Measurements from ENCODE around the gene SH3BGR. TPM values are rescaled to one million over a fixed set of nuclear protein-coding genes. Genes with fewer than 3 reads are reported as not detected.

SH3BGR gene
- total and polyA plus RNA-seq, 2 donors (not counting 1 experiment from before 2014, with no cell fraction given), result 1.8 to 6.8 TPM

DNA sequence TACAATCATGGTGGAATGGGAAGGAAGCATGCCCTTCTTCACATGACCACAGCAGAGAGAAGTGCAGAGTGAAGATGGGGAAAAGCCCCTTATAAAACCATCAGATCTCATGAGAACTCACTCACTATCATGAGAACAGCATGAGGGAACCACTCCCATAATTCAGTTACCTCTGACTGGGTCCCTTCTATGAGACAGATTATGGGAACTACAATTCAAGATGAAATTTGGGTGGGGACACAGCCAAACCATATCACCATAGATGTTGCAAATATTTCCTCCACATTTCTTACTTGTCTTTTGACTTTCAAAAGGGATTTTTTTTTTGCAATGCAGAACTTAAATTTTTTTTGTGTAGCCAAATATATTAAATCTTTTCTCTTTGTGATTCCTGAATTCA is 14.8 kb downstream of the SH3BGR start:
- DNase-seq (ENCODE audit: low read depth in 2 of 2), result no peak
- Histone ChIP-seq H3K4me3 (replicated peaks in 1 of 4; ENCODE audit: control extremely low read depth in 1 of 4, insufficient read depth in 1 of 4, low read depth in 3 of 4, low read length in 4 of 4) (no peak overlapping the region), H3K9me3 (ENCODE audit: control insufficient read depth, insufficient read depth, low read depth, low read length) (no peaks in the 10 kb centered on the region), H3K79me2 (ENCODE audit: control insufficient read depth, insufficient read depth, low read length) (no peaks in the 10 kb centered on the region), H2AFZ (ENCODE audit: low read length) (no peak overlapping the region), H3K4me2 (ENCODE audit: extremely low read depth, insufficient read depth, low read length) (no peak overlapping the region), H3K4me1 (ENCODE audit: control insufficient read depth, extremely low read depth, insufficient read depth, low read length) (no peaks in the 10 kb centered on the region), H3K27me3 (ENCODE audit: control insufficient read depth, insufficient read depth, low read length) (no peaks in the 10 kb centered on the region), H3K27ac (ENCODE audit: insufficient read depth, low read length) (no peak overlapping the region), H3K36me3 (ENCODE audit: control insufficient read depth, insufficient read depth, low read length) (no peaks in the 10 kb centered on the region), H3K9ac (ENCODE audit: insufficient read depth, low read length) (no peak overlapping the region), H4K20me1 (ENCODE audit: control insufficient read depth, extremely low read depth, insufficient read depth, low read length) (no peaks in the 10 kb centered on the region)
- no peak for TF ChIP-seq EZH2 (IDR thresholded peaks at IDR 0.05; ENCODE audit: low read length, missing control alignments)
- TF ChIP-seq, protein P1, sequence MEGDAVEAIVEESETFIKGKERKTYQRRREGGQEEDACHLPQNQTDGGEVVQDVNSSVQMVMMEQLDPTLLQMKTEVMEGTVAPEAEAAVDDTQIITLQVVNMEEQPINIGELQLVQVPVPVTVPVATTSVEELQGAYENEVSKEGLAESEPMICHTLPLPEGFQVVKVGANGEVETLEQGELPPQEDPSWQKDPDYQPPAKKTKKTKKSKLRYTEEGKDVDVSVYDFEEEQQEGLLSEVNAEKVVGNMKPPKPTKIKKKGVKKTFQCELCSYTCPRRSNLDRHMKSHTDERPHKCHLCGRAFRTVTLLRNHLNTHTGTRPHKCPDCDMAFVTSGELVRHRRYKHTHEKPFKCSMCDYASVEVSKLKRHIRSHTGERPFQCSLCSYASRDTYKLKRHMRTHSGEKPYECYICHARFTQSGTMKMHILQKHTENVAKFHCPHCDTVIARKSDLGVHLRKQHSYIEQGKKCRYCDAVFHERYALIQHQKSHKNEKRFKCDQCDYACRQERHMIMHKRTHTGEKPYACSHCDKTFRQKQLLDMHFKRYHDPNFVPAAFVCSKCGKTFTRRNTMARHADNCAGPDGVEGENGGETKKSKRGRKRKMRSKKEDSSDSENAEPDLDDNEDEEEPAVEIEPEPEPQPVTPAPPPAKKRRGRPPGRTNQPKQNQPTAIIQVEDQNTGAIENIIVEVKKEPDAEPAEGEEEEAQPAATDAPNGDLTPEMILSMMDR (conservative IDR thresholded peaks at IDR 0.05 in 1 of 2, IDR thresholded peaks at IDR 0.05 in 1 of 2; ENCODE audit: low read depth in 1 of 2, low read length in 2 of 2), result no peak

DNA sequence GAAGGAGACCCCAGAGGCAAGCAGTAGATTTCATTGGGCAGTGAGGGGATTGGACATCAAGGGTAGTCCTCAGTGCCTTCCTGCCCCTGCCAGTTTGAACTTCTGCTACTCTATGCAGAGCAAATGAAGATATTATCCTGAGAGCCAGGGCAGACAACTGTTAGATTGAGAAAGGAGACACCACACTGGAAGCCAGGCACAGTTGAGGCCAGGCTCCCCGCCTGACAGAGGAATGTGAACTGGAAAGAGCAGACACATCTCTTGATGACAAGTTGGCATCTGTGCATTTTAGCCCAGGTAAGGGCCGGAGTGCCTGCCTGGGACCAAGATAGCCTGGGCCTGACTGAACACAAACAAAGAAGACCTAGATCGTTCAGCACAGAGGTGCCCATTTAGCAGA is 16.0 kb downstream of the SH3BGR start:
- no peaks in the 10 kb centered on the region for H3K4me1 ChIP-seq (ENCODE audit: control insufficient read depth, extremely low read depth, insufficient read depth, low read length)
- no peak overlapping the region for H3K4me3 ChIP-seq (replicated peaks in 1 of 4; ENCODE audit: control extremely low read depth in 1 of 4, insufficient read depth in 1 of 4, low read depth in 3 of 4, low read length in 4 of 4)
- no peaks in the 10 kb centered on the region for H3K27me3 ChIP-seq (ENCODE audit: control insufficient read depth, insufficient read depth, low read length)
- H3K9ac ChIP-seq (ENCODE audit: insufficient read depth, low read length), result no peak overlapping the region
- H3K79me2 ChIP-seq (ENCODE audit: control insufficient read depth, insufficient read depth, low read length), result no peaks in the 10 kb centered on the region
- H2AFZ ChIP-seq (ENCODE audit: low read length), result no peak overlapping the region
- no peaks in the 10 kb centered on the region for H3K9me3 ChIP-seq (ENCODE audit: control insufficient read depth, insufficient read depth, low read depth, low read length)
- H3K4me2 ChIP-seq (ENCODE audit: extremely low read depth, insufficient read depth, low read length), result no peak overlapping the region
- H3K36me3 ChIP-seq (ENCODE audit: control insufficient read depth, insufficient read depth, low read length), result no peaks in the 10 kb centered on the region
- no peak for TF ChIP-seq EZH2 (IDR thresholded peaks at IDR 0.05; ENCODE audit: low read length, missing control alignments)
- TF ChIP-seq, protein P1 (conservative IDR thresholded peaks at IDR 0.05 in 1 of 2, IDR thresholded peaks at IDR 0.05 in 1 of 2; ENCODE audit: low read depth in 1 of 2, low read length in 2 of 2), result no peak
- DNase-seq (ENCODE audit: low read depth in 2 of 2), result no peak
- no peak overlapping the region for H3K27ac ChIP-seq (ENCODE audit: insufficient read depth, low read length)
- H4K20me1 ChIP-seq (ENCODE audit: control insufficient read depth, extremely low read depth, insufficient read depth, low read length), result no peaks in the 10 kb centered on the region

DNA sequence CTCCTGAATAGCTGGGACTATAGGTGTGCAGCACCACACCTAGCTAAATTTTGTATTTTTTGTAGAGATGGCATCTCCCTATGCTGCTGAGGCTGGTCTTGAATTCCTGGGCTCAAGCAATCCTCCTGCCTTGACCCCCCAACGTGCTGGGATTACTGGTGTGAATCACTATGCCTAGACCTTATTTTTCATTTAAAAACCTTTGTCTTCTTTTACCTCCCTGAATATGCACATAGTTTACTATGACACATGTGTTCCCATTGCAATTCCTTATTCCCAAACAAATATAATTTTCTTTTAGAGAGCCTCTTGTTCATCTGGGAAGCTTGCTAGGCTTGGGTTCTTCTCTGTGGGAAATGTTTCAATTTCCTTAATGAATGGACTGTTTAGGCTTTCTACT is 16.8 kb downstream of the SH3BGR start:
- no peak for TF ChIP-seq EZH2 (IDR thresholded peaks at IDR 0.05; ENCODE audit: low read length, missing control alignments)
- TF ChIP-seq, protein P1 (conservative IDR thresholded peaks at IDR 0.05 in 1 of 2, IDR thresholded peaks at IDR 0.05 in 1 of 2; ENCODE audit: low read depth in 1 of 2, low read length in 2 of 2), result no peak
- H3K4me2 ChIP-seq (ENCODE audit: extremely low read depth, insufficient read depth, low read length), result no peak overlapping the region
- H3K4me3 ChIP-seq (replicated peaks in 1 of 4; ENCODE audit: control extremely low read depth in 1 of 4, insufficient read depth in 1 of 4, low read depth in 3 of 4, low read length in 4 of 4), result no peak overlapping the region

More for the DNA sequence above, 16.8 kb downstream of the SH3BGR start:
- no peak for DNase-seq (ENCODE audit: low read depth in 2 of 2)
- H3K36me3 ChIP-seq (ENCODE audit: control insufficient read depth, insufficient read depth, low read length), result no peaks in the 10 kb centered on the region
- H2AFZ ChIP-seq (ENCODE audit: low read length), result no peak overlapping the region
- no peaks in the 10 kb centered on the region for H3K9me3 ChIP-seq (ENCODE audit: control insufficient read depth, insufficient read depth, low read depth, low read length)
- no peak overlapping the region for H3K27ac ChIP-seq (ENCODE audit: insufficient read depth, low read length)
- H3K27me3 ChIP-seq (ENCODE audit: control insufficient read depth, insufficient read depth, low read length), result no peaks in the 10 kb centered on the region
- no peak overlapping the region for H3K9ac ChIP-seq (ENCODE audit: insufficient read depth, low read length)
- H4K20me1 ChIP-seq (ENCODE audit: control insufficient read depth, extremely low read depth, insufficient read depth, low read length), result no peaks in the 10 kb centered on the region
- H3K4me1 ChIP-seq (ENCODE audit: control insufficient read depth, extremely low read depth, insufficient read depth, low read length), result no peaks in the 10 kb centered on the region
- H3K79me2 ChIP-seq (ENCODE audit: control insufficient read depth, insufficient read depth, low read length), result no peaks in the 10 kb centered on the region

Data from fibroblast of lung (primary cell).